Measurements from ENCODE around the gene TRIM38. TPM values are rescaled to one million over a fixed set of nuclear protein-coding genes. Genes with fewer than 3 reads are reported as not detected.
A peak's percentile ranks its signal among the peaks of the same experiment; 100 is the strongest.

The TRIM38 gene
- total RNA-seq, 3 donors from 2014 or later: 11.4 to 15.8 (median 12.6) TPM

- Histone ChIP-seq H3K9me3 (no peaks in the 10 kb centered on the region), H3K4me1 (ENCODE audit: low read depth) (no peaks in the 10 kb centered on the region), H3K36me3 (ENCODE audit: low read depth) (peaks cover 3% of the 10 kb centered on the region), H3K4me3 (no peak overlapping the region)
- intact Hi-C loops (cut with DNase I, micrococcal nuclease): no loop called here
- ATAC-seq (no peak), DNase-seq (no peak)
- TF ChIP-seq CTCF (IDR thresholded peaks at IDR 0.05): no peak
Measured at GRCh38 chr6:25981568-25982263, 19.1 kb downstream of the TRIM38 start.

- no peaks in the 10 kb centered on the region for H3K9me3 ChIP-seq
- intact Hi-C loops (cut with DNase I, micrococcal nuclease): no loop called here
- H3K4me1 ChIP-seq (ENCODE audit: low read depth): no peaks in the 10 kb centered on the region
- no peak overlapping the region for H3K4me3 ChIP-seq
- TF ChIP-seq CTCF (IDR thresholded peaks at IDR 0.05): no peak
- no peak for DNase-seq
- H3K36me3 ChIP-seq (ENCODE audit: low read depth): no peaks in the 10 kb centered on the region
- no peak for ATAC-seq
Measured at GRCh38 chr6:25984265-25984664, 21.7 kb downstream of the TRIM38 start.

DNA sequence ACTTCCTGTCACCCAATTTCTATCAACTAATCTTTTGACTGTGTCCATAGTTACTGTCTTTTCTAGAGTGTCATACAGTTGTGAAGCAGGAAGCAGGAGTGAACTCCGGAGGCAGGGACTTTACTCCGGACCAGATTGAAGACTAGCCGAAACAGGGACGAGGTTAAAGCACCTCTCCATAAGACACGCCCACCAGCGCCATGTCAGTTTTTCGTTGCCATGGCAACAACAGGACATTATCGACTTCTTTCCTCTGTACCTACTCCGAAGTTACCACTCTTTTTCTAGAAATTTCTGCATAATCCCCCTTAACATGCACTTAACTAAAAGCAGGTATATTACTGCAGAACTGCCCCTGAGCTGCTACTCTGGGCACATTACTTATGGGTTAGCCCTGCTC is 25.2 kb downstream of the TRIM38 start:
- DNase-seq: no peak
- H3K4me3 ChIP-seq: no peak overlapping the region
- H3K4me1 ChIP-seq (ENCODE audit: low read depth): no peaks in the 10 kb centered on the region
- intact Hi-C loops (cut with DNase I, micrococcal nuclease): no loop called here
- no peak for ATAC-seq
- TF ChIP-seq CTCF (IDR thresholded peaks at IDR 0.05): no peak
- H3K36me3 ChIP-seq (ENCODE audit: low read depth): no peaks in the 10 kb centered on the region
- H3K9me3 ChIP-seq: no peaks in the 10 kb centered on the region

- intact Hi-C loops (cut with DNase I, micrococcal nuclease): no loop called here
- Histone ChIP-seq H3K4me1 (ENCODE audit: low read depth) (no peaks in the 10 kb centered on the region), H3K36me3 (ENCODE audit: low read depth) (no peaks in the 10 kb centered on the region), H3K4me3 (no peak overlapping the region), H3K9me3 (no peaks in the 10 kb centered on the region)
- DNase-seq: no peak
- no peak for ATAC-seq
- no peak for TF ChIP-seq CTCF (IDR thresholded peaks at IDR 0.05)
Measured at GRCh38 chr6:25990172-25990873, 27.7 kb downstream of the TRIM38 start.

- DNase-seq (peak; percentile 75 to 88 (median 81)), ATAC-seq (peak; percentile 71)
- no peak for TF ChIP-seq CTCF (IDR thresholded peaks at IDR 0.05)
- Histone ChIP-seq H3K36me3 (ENCODE audit: low read depth) (no peaks in the 10 kb centered on the region), H3K9me3 (no peaks in the 10 kb centered on the region), H3K4me3 (peak overlapping the region; percentile 20), H3K4me1 (ENCODE audit: low read depth) (no peaks in the 10 kb centered on the region)
- intact Hi-C loops (cut with DNase I, micrococcal nuclease): no loop called here
Measured at GRCh38 chr6:25991785-25992412, 29.3 kb downstream of the TRIM38 start.
